Activated T-cell treated with anti-CD3 and anti-CD28 coated beads, Interleukin-2, amount 50 U/mL, for 4 hours (primary cell): ENCODE measurements around the gene GRB10. TPM values are rescaled to one million over a fixed set of nuclear protein-coding genes. Genes with fewer than 3 reads are reported as not detected.
A peak's percentile ranks its signal among the peaks of the same experiment; 100 is the strongest.

Experiments used
- ATAC-seq, 2 donors: fragments of 200-7000 bp; cut with Tn5 transposase; one replicate each; pipeline ENCODE4 v1.10.0; 2021
- DNase-seq: peaks from one replicate; pipeline ENCODE4 v3.0.0-alpha.2; 2020
- H3K27me3 Mint-ChIP-seq: one replicate; pipeline ENCODE4 v1.8.0; 2021; ENCODE audit warnings: low read depth, mixed read lengths
- H3K36me3 Mint-ChIP-seq: one replicate; pipeline ENCODE4 v1.8.0; 2022; ENCODE audit warnings: mixed read lengths; ENCODE audit not compliant: insufficient read depth
- H3K4me1 Mint-ChIP-seq: one replicate; pipeline ENCODE4 v1.8.0; 2021; ENCODE audit warnings: low read depth, mixed read lengths
- H3K4me3 Mint-ChIP-seq: one replicate; pipeline ENCODE4 v1.8.0; 2021; ENCODE audit warnings: mild to moderate bottlenecking, moderate library complexity, mixed read lengths
- H3K9me3 Mint-ChIP-seq: one replicate; pipeline ENCODE4 v1.8.0; 2021; ENCODE audit warnings: mixed read lengths
- total RNA-seq, 3 donors: library from RNA; stranded (reverse); gene quantifications; one replicate each; pipeline ENCODE4 v1.2.1, GENCODE V29; 2021

Gene GRB10
- total RNA-seq, 3 donors from 2014 or later, result 1.3 to 3.7 (median 3.3) TPM

- no peaks in the 10 kb centered on the region for H3K9me3 Mint-ChIP-seq
- H3K4me1 Mint-ChIP-seq, result peaks cover 34% of the 10 kb centered on the region
- no peak for DNase-seq
- no peaks in the 10 kb centered on the region for H3K27me3 Mint-ChIP-seq
- ATAC-seq, result no peak
- no peak overlapping the region for H3K4me3 Mint-ChIP-seq
- no peaks in the 10 kb centered on the region for H3K36me3 Mint-ChIP-seq
Observed at GRCh38 chr7:50657912-50658311, 124.8 kb downstream of the GRB10 start.

- Mint-ChIP-seq H3K27me3 (no peaks in the 10 kb centered on the region), H3K36me3 (no peaks in the 10 kb centered on the region), H3K9me3 (no peaks in the 10 kb centered on the region), H3K4me1 (peaks cover 29% of the 10 kb centered on the region), H3K4me3 (no peak overlapping the region)
- DNase-seq (no peak), ATAC-seq (no peak)
Observed at GRCh38 chr7:50657341-50657873, 125.3 kb downstream of the GRB10 start.

GRCh38 chr7:50656141-50656895, 126.4 kb downstream of the GRB10 start:
- Mint-ChIP-seq H3K4me1 (peaks cover 18% of the 10 kb centered on the region), H3K4me3 (no peak overlapping the region), H3K27me3 (no peaks in the 10 kb centered on the region), H3K9me3 (no peaks in the 10 kb centered on the region), H3K36me3 (no peaks in the 10 kb centered on the region)
- DNase-seq (no peak), ATAC-seq (no peak)

GRCh38 chr7:50655490-50655889, 127.2 kb downstream of the GRB10 start:
- Mint-ChIP-seq H3K36me3 (no peaks in the 10 kb centered on the region), H3K4me3 (no peak overlapping the region), H3K27me3 (no peaks in the 10 kb centered on the region), H3K9me3 (no peaks in the 10 kb centered on the region), H3K4me1 (peaks cover 10% of the 10 kb centered on the region)
- ATAC-seq, result no peak
- DNase-seq, result no peak

GRCh38 chr7:50655020-50655419, 127.7 kb downstream of the GRB10 start:
- no peaks in the 10 kb centered on the region for H3K27me3 Mint-ChIP-seq
- H3K4me3 Mint-ChIP-seq, result no peak overlapping the region
- no peak for ATAC-seq
- H3K4me1 Mint-ChIP-seq, result peaks cover 5% of the 10 kb centered on the region
- no peak for DNase-seq
- no peaks in the 10 kb centered on the region for H3K9me3 Mint-ChIP-seq
- no peaks in the 10 kb centered on the region for H3K36me3 Mint-ChIP-seq

GRCh38 chr7:50653981-50654425, 128.7 kb downstream of the GRB10 start:
- H3K36me3 Mint-ChIP-seq, result peaks cover 3% of the 10 kb centered on the region
- DNase-seq, result no peak
- H3K4me1 Mint-ChIP-seq, result no peaks in the 10 kb centered on the region
- ATAC-seq, result no peak
- H3K27me3 Mint-ChIP-seq, result no peaks in the 10 kb centered on the region
- no peak overlapping the region for H3K4me3 Mint-ChIP-seq
- no peaks in the 10 kb centered on the region for H3K9me3 Mint-ChIP-seq

GRCh38 chr7:50653126-50653864, 129.4 kb downstream of the GRB10 start:
- ATAC-seq, result peak in 1 of 2 donors; percentile 24
- no peaks in the 10 kb centered on the region for H3K27me3 Mint-ChIP-seq
- peaks cover 3% of the 10 kb centered on the region for H3K36me3 Mint-ChIP-seq

GRCh38 chr7:50652400-50653125, 130.1 kb downstream of the GRB10 start:
- H3K4me1 Mint-ChIP-seq, result no peaks in the 10 kb centered on the region

More at GRCh38 chr7:50653126-50653864, 129.4 kb downstream of the GRB10 start:
- H3K4me3 Mint-ChIP-seq, result no peak overlapping the region
- H3K9me3 Mint-ChIP-seq, result no peaks in the 10 kb centered on the region
- no peaks in the 10 kb centered on the region for H3K4me1 Mint-ChIP-seq
- no peak for DNase-seq

GRCh38 chr7:50651271-50651989, 131.3 kb downstream of the GRB10 start:
- ATAC-seq (no peak), DNase-seq (no peak)
- Mint-ChIP-seq H3K4me3 (no peak overlapping the region), H3K36me3 (peaks cover 3% of the 10 kb centered on the region), H3K4me1 (peaks cover 1% of the 10 kb centered on the region), H3K27me3 (no peaks in the 10 kb centered on the region), H3K9me3 (no peaks in the 10 kb centered on the region)

More at GRCh38 chr7:50652400-50653125, 130.1 kb downstream of the GRB10 start:
- no peak overlapping the region for H3K4me3 Mint-ChIP-seq
- ATAC-seq (no peak), DNase-seq (no peak)
- no peaks in the 10 kb centered on the region for H3K27me3 Mint-ChIP-seq
- no peaks in the 10 kb centered on the region for H3K9me3 Mint-ChIP-seq
- H3K36me3 Mint-ChIP-seq, result peaks cover 3% of the 10 kb centered on the region

GRCh38 chr7:50650057-50650664, 132.5 kb downstream of the GRB10 start:
- ATAC-seq (no peak), DNase-seq (no peak)
- Mint-ChIP-seq H3K4me1 (peaks cover 1% of the 10 kb centered on the region), H3K36me3 (peaks cover 3% of the 10 kb centered on the region), H3K4me3 (no peak overlapping the region), H3K27me3 (no peaks in the 10 kb centered on the region), H3K9me3 (no peaks in the 10 kb centered on the region)

- no peak overlapping the region for H3K4me3 Mint-ChIP-seq
- ATAC-seq, result no peak
Observed at GRCh38 chr7:50649259-50649885, 133.3 kb downstream of the GRB10 start.

GRCh38 chr7:50648570-50649169, 134.0 kb downstream of the GRB10 start:
- Mint-ChIP-seq H3K27me3 (no peaks in the 10 kb centered on the region), H3K4me3 (no peak overlapping the region), H3K9me3 (no peaks in the 10 kb centered on the region), H3K4me1 (peaks cover 1% of the 10 kb centered on the region), H3K36me3 (peaks cover 3% of the 10 kb centered on the region)
- DNase-seq (no peak), ATAC-seq (no peak)

More at GRCh38 chr7:50649259-50649885, 133.3 kb downstream of the GRB10 start:
- H3K36me3 Mint-ChIP-seq, result peaks cover 3% of the 10 kb centered on the region
- H3K27me3 Mint-ChIP-seq, result no peaks in the 10 kb centered on the region
- H3K9me3 Mint-ChIP-seq, result no peaks in the 10 kb centered on the region
- H3K4me1 Mint-ChIP-seq, result peaks cover 1% of the 10 kb centered on the region
- DNase-seq, result no peak

- H3K4me1 Mint-ChIP-seq, result peaks cover 1% of the 10 kb centered on the region
- no peaks in the 10 kb centered on the region for H3K27me3 Mint-ChIP-seq
- no peaks in the 10 kb centered on the region for H3K9me3 Mint-ChIP-seq
- H3K36me3 Mint-ChIP-seq, result peaks cover 3% of the 10 kb centered on the region
- DNase-seq, result no peak
- no peak overlapping the region for H3K4me3 Mint-ChIP-seq
- no peak for ATAC-seq
Observed at GRCh38 chr7:50648076-50648475, 134.6 kb downstream of the GRB10 start.
